ENCODE measurements around the gene NPTX2. TPM values are rescaled to one million over a fixed set of nuclear protein-coding genes. Genes with fewer than 3 reads are reported as not detected.

Gene NPTX2
- total RNA-seq, 1 experiment from 2014 or later, result not detected

Other genes with a start within 250 kb of the NPTX2 start
- 61.2 TPM for gene BAIAP2L1, start 216.2 kb upstream of the NPTX2 start, total RNA-seq (2021; ENCODE audit: unreplicated experiment)

Measured in HCT116 (cell line).